H1 (cell line): ENCODE measurements around the gene MFAP1. TPM values are rescaled to one million over a fixed set of nuclear protein-coding genes. Genes with fewer than 3 reads are reported as not detected.

Source experiments
- CTCF ChIP-seq, 3 experiments: IDR thresholded peaks; 1 replicate in 2 of 3; 2 replicates in 1 of 3; pipeline versions ENCODE4 v1.5.1 to v1.6.1; 2011; ENCODE audit warnings: low read length in 3 of 3, mild to moderate bottlenecking in 3 of 3, inconsistent platforms in 2 of 3, low read depth in 1 of 3, moderate library complexity in 1 of 3; ENCODE audit not compliant: insufficient read depth in 1 of 3; ENCODE audit errors: control extremely low read depth in 1 of 3
- EP300 ChIP-seq, 2 experiments: IDR thresholded peaks; 1 replicate in 1 of 2; 2 replicates in 1 of 2; pipeline ENCODE4 v1.6.1; 2011 to 2012; ENCODE audit warnings: low read depth in 2 of 2, low read length in 2 of 2, mild to moderate bottlenecking in 2 of 2, borderline replicate concordance in 1 of 2, inconsistent platforms in 1 of 2, moderate library complexity in 1 of 2
- polyA plus RNA-seq, 7 experiments: library from polyadenylated mRNA; depleted of rRNA in 3 of 7; stranded (reverse) in 5 of 7; unstranded in 2 of 7; fragments of >200 nt in 5 of 7; fragments of 200-250 nt in 2 of 7; gene quantifications; 1 replicate in 5 of 7; 2 replicates in 1 of 7; 4 replicates in 1 of 7; pipeline versions ENCODE4 v1.2.1 to v1.2.3, GENCODE V29; 2011 to 2013; ENCODE audit warnings: missing spikeins in 2 of 7, mixed read lengths in 2 of 7
- total RNA-seq: library from RNA; stranded (reverse); fragmentation: NEBNext Ultra II Directional; extraction: Animal tissue kit (Norgen Biotek cat#: 25700); gene quantifications from 2 replicates; pipeline ENCODE4 v1.2.1, GENCODE V29; 2021

Gene MFAP1
- total and polyA plus RNA-seq, 2 of the 8 experiments (the other 6 are each of a cell fraction or from before 2014, with no cell fraction given): 23.6 to 36.7 TPM

DNA sequence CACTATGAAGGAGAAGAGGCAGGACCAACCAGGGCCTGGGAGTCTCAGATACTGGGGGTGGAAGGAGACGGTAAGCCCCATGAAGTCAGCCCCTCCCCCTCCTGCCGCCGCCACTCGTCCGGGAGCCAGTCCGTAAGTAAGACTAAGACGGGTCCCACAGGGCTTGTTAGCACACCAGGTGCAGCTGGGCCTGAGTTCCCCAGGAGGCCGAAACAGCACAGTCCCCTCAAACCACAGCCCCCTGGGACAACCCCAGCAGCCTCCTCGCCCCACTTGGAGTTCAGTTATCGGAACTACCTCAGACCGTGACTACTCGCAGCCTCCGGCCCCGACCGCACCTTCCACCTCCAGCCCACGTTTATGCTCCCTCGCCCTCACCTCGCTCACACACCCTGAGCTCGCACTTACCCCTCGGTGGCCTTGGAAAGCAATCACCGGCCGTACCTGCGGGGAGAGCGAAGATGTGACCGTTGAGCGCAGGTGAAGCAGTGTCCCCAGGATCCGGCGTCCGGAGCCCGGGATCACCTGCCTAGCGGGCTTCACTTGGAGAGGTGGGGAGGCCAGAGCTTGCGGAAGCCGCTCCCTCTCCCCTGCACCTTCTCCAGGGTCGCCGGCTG lies 48.3 kb downstream of the MFAP1 start (continued):
- TF ChIP-seq EP300 (IDR thresholded peaks at IDR 0.05; ENCODE audit: borderline replicate concordance in 1 of 2, low read depth in 2 of 2, low read length in 2 of 2) (no peak), CTCF (IDR thresholded peaks at IDR 0.05; ENCODE audit: control extremely low read depth in 1 of 3, insufficient read depth in 1 of 3, low read depth in 1 of 3, low read length in 3 of 3) (no peak)
